GM23248 (cell line): ENCODE results near the gene NAALADL2.

Experiments used
- EZH2 ChIP-seq: fragments of 200-600 bp; sonication (generic); IDR thresholded peaks from 2 replicates; pipeline ENCODE4 v1.6.1; 2018; ENCODE audit warnings: antibody characterized with exemption, mild to moderate bottlenecking; ENCODE audit not compliant: insufficient read depth, poor library complexity, severe bottlenecking
- EZH2phosphoT487 ChIP-seq: fragments of 200-600 bp; sonication (generic); IDR thresholded peaks from 2 replicates; pipeline ENCODE4 v1.6.1; 2018; ENCODE audit warnings: antibody characterized with exemption, moderate library complexity, mild to moderate bottlenecking, low read depth; ENCODE audit not compliant: insufficient read depth

DNA sequence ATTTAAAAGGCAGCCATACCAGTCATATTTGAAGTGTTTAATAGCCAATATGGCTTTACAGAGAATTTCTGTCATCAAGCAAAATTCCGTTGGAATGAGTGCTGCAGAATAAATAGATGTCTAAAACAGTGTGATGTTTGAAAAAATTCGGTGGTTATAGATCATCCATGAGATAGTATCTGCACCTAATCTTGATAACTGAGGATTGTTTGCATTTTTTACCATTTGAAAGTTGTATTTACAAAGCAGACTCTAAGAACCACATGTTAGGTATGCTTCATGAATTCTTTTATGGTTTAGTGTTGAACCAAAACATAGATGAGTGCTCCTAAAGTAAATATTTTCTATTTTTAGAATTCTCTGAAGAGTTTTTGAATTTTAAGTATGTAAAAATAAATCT lies 476.1 kb downstream of the NAALADL2 start:
- TF ChIP-seq EZH2 (no peak), EZH2phosphoT487 (no peak)
